PC-9 (cell line): ENCODE data around the gene ITGB5. TPM values are rescaled to one million over a fixed set of nuclear protein-coding genes. Genes with fewer than 3 reads are reported as not detected.
A peak's percentile ranks its signal among the peaks of the same experiment; 100 is the strongest.

ENCODE experiments used
- BruUV-seq: library from RNA; stranded (reverse); fragments of 400-500 nt; replicated peaks from 2 replicates; lab custom pipeline; 2021; lab: Mats Ljungman, UMichigan
- CTCF ChIA-PET: fragments of 300-600 bp; sonication (Branson Sonifier 250); formaldehyde crosslinking; loops from one replicate; lab custom pipeline; 2022; ENCODE audit warnings: antibody characterized with exemption; lab: Charles Lee
- POLR2A ChIA-PET: fragments of 300-600 bp; sonication (Branson Sonifier 250); formaldehyde crosslinking; loops from one replicate; lab custom pipeline; 2022; ENCODE audit warnings: antibody characterized with exemption; ENCODE audit not compliant: unreplicated experiment; lab: Charles Lee
- DNase-seq, 2 experiments: peaks; one replicate each; pipeline versions ENCODE4 v3.0.0 to v3.0.0-alpha.2; 2015 to 2022; ENCODE audit warnings: mixed read lengths in 1 of 2
- H2AFZ ChIP-seq: fragments of 200-600 bp; sonication (generic); 2 replicates; pipeline ENCODE4 v1.8.1; 2017; ENCODE audit warnings: antibody characterized with exemption
- H3F3A ChIP-seq: fragments of 200-600 bp; sonication (generic); 2 replicates; pipeline ENCODE4 v1.8.1; 2017; ENCODE audit warnings: antibody characterized with exemption, mild to moderate bottlenecking, low read depth; ENCODE audit not compliant: insufficient read depth
- H3K27ac ChIP-seq: fragments of 200-600 bp; sonication (generic); 2 replicates; pipeline ENCODE4 v1.6.1; 2016; ENCODE audit warnings: mixed run types
- H3K27me3 ChIP-seq: fragments of 200-600 bp; sonication (generic); 2 replicates; pipeline ENCODE4 v1.6.1; 2016; ENCODE audit warnings: low read depth, mixed run types; ENCODE audit not compliant: insufficient read depth
- H3K36me3 ChIP-seq: fragments of 200-600 bp; sonication (generic); 2 replicates; pipeline ENCODE4 v1.6.1; 2016; ENCODE audit warnings: low read depth, mixed run types
- H3K4me1 ChIP-seq: fragments of 200-600 bp; sonication (generic); replicated peaks from 2 replicates; pipeline ENCODE4 v1.6.1; 2016; ENCODE audit warnings: mixed run types; ENCODE audit not compliant: insufficient read depth
- H3K4me2 ChIP-seq: fragments of 200-600 bp; sonication (generic); 2 replicates; pipeline ENCODE4 v1.6.1; 2017; ENCODE audit warnings: mixed run types
- H3K4me3 ChIP-seq: fragments of 200-600 bp; sonication (generic); 2 replicates; pipeline ENCODE4 v1.6.1; 2016; ENCODE audit warnings: mixed run types
- H3K79me2 ChIP-seq: fragments of 200-600 bp; sonication (generic); 2 replicates; pipeline ENCODE4 v1.6.1; 2017; ENCODE audit warnings: low read depth, mixed run types
- H3K9me2 ChIP-seq: fragments of 200-600 bp; sonication (generic); 2 replicates; pipeline ENCODE4 v1.8.1; 2017; ENCODE audit warnings: mild to moderate bottlenecking; ENCODE audit not compliant: insufficient read depth
- H3K9me3 ChIP-seq: fragments of 200-600 bp; sonication (generic); 2 replicates; pipeline ENCODE4 v1.8.1; 2016; ENCODE audit warnings: low read depth; ENCODE audit not compliant: insufficient read depth
- H4K20me1 ChIP-seq: fragments of 200-600 bp; sonication (generic); 2 replicates; pipeline ENCODE4 v1.8.1; 2017; ENCODE audit not compliant: insufficient read depth
- EZH2 ChIP-seq: fragments of 200-600 bp; sonication (generic); IDR thresholded peaks from 2 replicates; pipeline ENCODE4 v1.8.0; 2017; ENCODE audit warnings: antibody characterized with exemption, low read depth
- intact Hi-C: fragments of 100-400 bp; cut with micrococcal nuclease; formaldehyde crosslinking; loops from one replicate; pipeline ENCODE4 v1.10.0; 2022; ENCODE audit not compliant: unreplicated experiment
- total RNA-seq: library from RNA; stranded (reverse); gene quantifications from 2 replicates; pipeline ENCODE4 v1.2.3, GENCODE V29; 2021
- TF ChIP-seq, protein P1 (sequence below): fragments of 200-600 bp; sonication (generic); conservative IDR thresholded peaks from 2 replicates; pipeline ENCODE4 v1.6.1; 2017; ENCODE audit warnings: mixed run types, antibody characterized with exemption, mild to moderate bottlenecking, moderate library complexity

The ITGB5 gene
- total RNA-seq, 1 experiment from 2014 or later: 226 TPM

DNA sequence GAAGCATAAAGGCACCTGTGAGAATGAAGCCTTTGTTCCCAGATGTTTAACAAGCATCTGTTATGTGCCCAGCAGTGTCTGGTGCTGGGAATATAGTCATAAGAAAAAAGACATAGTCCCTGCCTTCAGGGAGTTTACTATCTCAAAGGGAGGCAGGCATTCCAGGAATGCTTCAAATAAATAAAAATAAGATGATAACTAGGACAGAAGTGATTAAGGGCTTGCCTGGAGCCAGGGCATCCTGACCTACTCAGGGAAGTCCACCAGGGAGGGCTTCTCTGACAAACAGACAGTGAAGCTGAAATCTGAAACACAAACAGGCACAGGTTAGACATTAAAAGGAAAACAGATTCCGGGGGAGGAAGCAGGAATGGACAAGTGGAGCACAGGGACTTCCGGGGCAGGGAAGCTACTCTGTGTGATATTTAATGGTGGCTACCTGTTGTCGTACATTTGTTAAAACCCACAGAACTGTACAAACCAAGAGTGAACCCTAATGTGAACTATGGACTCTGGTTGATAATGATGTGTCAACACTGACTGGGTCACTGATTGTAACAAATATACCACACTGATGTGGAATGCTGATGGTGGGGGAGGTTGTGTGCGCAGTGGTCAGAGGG, 53.3 kb downstream of the ITGB5 start:
- no peaks in the 10 kb centered on the region for H3K9me2 ChIP-seq
- H3K79me2 ChIP-seq: peaks cover 47% of the 10 kb centered on the region
- intact Hi-C loops: no loop called here
- ChIA-PET POLR2A (no interaction called here), CTCF (interaction anchor here (0.7 kb wide), 1 partner anchor 1064 kb away, joined by 3 read pairs; no protein-coding TSS in a partner anchor)
- peaks cover 24% of the 10 kb centered on the region for H3K36me3 ChIP-seq
- H3F3A ChIP-seq: peaks cover 60% of the 10 kb centered on the region
- TF ChIP-seq, protein P1, sequence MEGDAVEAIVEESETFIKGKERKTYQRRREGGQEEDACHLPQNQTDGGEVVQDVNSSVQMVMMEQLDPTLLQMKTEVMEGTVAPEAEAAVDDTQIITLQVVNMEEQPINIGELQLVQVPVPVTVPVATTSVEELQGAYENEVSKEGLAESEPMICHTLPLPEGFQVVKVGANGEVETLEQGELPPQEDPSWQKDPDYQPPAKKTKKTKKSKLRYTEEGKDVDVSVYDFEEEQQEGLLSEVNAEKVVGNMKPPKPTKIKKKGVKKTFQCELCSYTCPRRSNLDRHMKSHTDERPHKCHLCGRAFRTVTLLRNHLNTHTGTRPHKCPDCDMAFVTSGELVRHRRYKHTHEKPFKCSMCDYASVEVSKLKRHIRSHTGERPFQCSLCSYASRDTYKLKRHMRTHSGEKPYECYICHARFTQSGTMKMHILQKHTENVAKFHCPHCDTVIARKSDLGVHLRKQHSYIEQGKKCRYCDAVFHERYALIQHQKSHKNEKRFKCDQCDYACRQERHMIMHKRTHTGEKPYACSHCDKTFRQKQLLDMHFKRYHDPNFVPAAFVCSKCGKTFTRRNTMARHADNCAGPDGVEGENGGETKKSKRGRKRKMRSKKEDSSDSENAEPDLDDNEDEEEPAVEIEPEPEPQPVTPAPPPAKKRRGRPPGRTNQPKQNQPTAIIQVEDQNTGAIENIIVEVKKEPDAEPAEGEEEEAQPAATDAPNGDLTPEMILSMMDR: no peak
- no peak for TF ChIP-seq EZH2
- no peak overlapping the region for H2AFZ ChIP-seq
- no peaks in the 10 kb centered on the region for H4K20me1 ChIP-seq
- peaks cover 67% of the 10 kb centered on the region for H3K4me1 ChIP-seq
- H3K9me3 ChIP-seq: no peaks in the 10 kb centered on the region
- no TSS peak for BruUV-seq
- no peaks in the 10 kb centered on the region for H3K27me3 ChIP-seq
- no peak overlapping the region for H3K4me3 ChIP-seq
- H3K27ac ChIP-seq: peak overlapping the region; percentile 99
- peak overlapping the region; percentile 37 for H3K4me2 ChIP-seq
- no peak for DNase-seq

DNA sequence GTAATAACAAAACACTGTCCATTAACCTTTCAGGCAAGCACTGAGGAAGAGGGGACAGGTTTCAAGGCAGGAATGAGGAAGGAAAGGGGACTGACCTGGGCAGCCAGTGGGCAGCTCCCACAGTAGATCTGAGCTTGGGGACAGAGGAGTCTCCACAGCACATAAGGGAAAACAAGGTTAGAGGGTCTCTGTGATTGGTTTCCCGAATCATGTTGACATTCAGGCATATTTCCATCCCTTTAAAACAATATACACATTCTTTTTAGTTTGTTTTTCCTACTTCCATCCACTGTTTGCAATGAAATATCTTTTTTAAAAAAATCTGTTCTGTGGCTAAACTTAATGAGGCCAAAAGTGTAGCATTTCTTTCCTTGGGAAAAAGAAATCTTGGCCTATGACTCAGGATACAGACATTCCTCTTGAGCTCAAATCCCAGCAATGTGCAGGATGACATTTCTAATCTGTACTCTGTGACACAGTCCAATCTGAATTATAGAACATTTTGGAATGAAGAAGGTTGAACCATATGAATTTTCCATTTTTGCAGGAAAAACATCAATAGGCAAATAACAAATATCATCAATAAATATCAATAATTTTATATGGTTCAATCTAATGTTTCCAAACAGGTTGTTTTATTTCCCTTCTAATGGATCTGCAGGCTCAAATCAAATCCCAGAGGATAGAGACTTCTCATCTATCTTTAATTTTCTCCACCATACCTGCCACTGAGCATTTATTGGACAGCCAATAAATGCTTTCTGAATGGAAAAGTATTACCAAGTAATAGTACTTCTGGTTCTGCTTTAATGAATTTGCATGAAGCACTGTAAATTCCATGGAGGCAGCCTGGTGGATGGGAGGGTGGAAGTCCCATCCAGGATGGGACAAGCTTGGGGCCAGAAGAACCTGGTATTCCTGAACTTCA, 54.1 kb downstream of the ITGB5 start:
- no TSS peak for BruUV-seq
- Histone ChIP-seq H3K4me2 (peak overlapping the region; percentile 37), H3K4me3 (no peak overlapping the region), H3K27ac (peak overlapping the region; percentile 99), H2AFZ (no peak overlapping the region), H3K27me3 (no peaks in the 10 kb centered on the region), H3F3A (peaks cover 52% of the 10 kb centered on the region), H3K36me3 (peaks cover 23% of the 10 kb centered on the region), H4K20me1 (no peaks in the 10 kb centered on the region), H3K4me1 (peaks cover 59% of the 10 kb centered on the region), H3K9me2 (no peaks in the 10 kb centered on the region), H3K79me2 (peaks cover 50% of the 10 kb centered on the region), H3K9me3 (no peaks in the 10 kb centered on the region)
- ChIA-PET CTCF (interaction anchor here (0.5 kb wide), 1 partner anchor 54 kb away, joined by 5 read pairs; the partner anchor contains the start of gene ITGB5), POLR2A (interaction anchor here (0.7 kb wide), 1 partner anchor 12 kb away, joined by 5 read pairs; no protein-coding TSS in a partner anchor)
- DNase-seq: peak in 1 of 2 experiments; percentile 72
- intact Hi-C loops: no loop called here
- TF ChIP-seq, protein P1: no peak
- no peak for TF ChIP-seq EZH2

DNA sequence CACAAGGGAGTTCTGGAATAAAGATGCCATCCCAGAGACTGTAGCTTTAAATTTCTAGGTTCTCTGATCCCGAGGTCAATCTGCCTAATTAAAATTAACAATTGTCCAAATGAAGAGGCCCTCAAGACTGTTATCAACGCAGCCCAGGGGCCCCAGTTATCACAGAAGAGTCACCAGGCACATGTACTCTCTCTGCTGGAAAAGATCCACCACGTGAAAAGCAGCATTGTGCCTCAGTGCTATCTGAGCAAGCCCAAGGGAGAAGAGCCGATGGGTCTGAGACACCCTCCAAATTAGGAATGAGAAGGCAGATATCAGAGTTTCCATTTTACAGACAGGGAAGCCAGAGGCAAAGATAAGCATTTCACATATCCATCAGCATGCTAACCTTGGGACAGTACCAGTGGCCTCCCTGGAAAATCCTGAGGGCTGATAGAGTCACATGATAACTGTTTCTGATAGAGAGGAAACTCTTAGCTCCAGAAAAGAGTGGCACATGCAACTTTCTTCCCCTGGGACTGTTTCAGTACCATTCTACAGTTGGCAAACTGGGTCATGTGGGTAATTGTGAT, 55.5 kb downstream of the ITGB5 start:
- BruUV-seq: no TSS peak
- no peaks in the 10 kb centered on the region for H3K9me2 ChIP-seq
- H3K27me3 ChIP-seq: no peaks in the 10 kb centered on the region
- peaks cover 18% of the 10 kb centered on the region for H3K36me3 ChIP-seq
- intact Hi-C loops: no loop called here
- peaks cover 41% of the 10 kb centered on the region for H3K79me2 ChIP-seq
- H4K20me1 ChIP-seq: no peaks in the 10 kb centered on the region
- TF ChIP-seq EZH2: no peak
- TF ChIP-seq, protein P1: no peak
- ChIA-PET CTCF (no interaction called here), POLR2A (no interaction called here)
- H3K9me3 ChIP-seq: no peaks in the 10 kb centered on the region
- no peak overlapping the region for H3K4me3 ChIP-seq
- no peak for DNase-seq
- H3K4me2 ChIP-seq: no peak overlapping the region
- H2AFZ ChIP-seq: no peak overlapping the region
- peaks cover 54% of the 10 kb centered on the region for H3K4me1 ChIP-seq
- H3F3A ChIP-seq: peaks cover 47% of the 10 kb centered on the region
- peak overlapping the region; percentile 99; the same call in 1 of the 2 replicates for H3K27ac ChIP-seq
